ENCODE results near the gene CAPRIN1.

The CAPRIN1 gene

DNA sequence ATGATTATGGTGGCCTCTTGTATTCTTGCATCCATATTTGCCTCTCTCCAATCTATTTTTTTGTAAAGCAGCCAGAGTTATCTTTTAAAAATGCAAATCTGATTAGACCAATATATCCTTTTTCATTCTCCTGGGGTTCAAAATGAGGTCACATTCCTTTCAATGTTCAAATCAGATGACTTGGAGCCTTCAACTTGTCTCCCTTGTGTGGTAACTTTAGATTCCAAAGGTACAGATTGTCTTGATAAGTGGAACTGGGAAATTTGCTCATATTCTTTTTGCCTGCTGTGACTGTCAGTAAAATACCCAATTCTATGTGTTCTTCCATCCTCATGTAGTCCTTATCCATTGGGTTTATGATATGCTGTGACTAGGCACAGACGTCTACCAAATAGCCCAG is 15.1 kb upstream of the CAPRIN1 start:
- Histone ChIP-seq H3K27me3 (ENCODE audit: insufficient read depth, poor library complexity, severe bottlenecking) (no peaks in the 10 kb centered on the region), H3K27ac (replicated peaks) (no peak overlapping the region), H3K4me3 (replicated peaks; ENCODE audit: insufficient read depth, low read length) (no peak overlapping the region)
- TF ChIP-seq, protein P1, sequence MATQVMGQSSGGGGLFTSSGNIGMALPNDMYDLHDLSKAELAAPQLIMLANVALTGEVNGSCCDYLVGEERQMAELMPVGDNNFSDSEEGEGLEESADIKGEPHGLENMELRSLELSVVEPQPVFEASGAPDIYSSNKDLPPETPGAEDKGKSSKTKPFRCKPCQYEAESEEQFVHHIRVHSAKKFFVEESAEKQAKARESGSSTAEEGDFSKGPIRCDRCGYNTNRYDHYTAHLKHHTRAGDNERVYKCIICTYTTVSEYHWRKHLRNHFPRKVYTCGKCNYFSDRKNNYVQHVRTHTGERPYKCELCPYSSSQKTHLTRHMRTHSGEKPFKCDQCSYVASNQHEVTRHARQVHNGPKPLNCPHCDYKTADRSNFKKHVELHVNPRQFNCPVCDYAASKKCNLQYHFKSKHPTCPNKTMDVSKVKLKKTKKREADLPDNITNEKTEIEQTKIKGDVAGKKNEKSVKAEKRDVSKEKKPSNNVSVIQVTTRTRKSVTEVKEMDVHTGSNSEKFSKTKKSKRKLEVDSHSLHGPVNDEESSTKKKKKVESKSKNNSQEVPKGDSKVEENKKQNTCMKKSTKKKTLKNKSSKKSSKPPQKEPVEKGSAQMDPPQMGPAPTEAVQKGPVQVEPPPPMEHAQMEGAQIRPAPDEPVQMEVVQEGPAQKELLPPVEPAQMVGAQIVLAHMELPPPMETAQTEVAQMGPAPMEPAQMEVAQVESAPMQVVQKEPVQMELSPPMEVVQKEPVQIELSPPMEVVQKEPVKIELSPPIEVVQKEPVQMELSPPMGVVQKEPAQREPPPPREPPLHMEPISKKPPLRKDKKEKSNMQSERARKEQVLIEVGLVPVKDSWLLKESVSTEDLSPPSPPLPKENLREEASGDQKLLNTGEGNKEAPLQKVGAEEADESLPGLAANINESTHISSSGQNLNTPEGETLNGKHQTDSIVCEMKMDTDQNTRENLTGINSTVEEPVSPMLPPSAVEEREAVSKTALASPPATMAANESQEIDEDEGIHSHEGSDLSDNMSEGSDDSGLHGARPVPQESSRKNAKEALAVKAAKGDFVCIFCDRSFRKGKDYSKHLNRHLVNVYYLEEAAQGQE (IDR thresholded peaks at IDR 0.05; ENCODE audit: insufficient replicate concordance, low read depth), result no peak
- TF ChIP-seq, protein P2, sequence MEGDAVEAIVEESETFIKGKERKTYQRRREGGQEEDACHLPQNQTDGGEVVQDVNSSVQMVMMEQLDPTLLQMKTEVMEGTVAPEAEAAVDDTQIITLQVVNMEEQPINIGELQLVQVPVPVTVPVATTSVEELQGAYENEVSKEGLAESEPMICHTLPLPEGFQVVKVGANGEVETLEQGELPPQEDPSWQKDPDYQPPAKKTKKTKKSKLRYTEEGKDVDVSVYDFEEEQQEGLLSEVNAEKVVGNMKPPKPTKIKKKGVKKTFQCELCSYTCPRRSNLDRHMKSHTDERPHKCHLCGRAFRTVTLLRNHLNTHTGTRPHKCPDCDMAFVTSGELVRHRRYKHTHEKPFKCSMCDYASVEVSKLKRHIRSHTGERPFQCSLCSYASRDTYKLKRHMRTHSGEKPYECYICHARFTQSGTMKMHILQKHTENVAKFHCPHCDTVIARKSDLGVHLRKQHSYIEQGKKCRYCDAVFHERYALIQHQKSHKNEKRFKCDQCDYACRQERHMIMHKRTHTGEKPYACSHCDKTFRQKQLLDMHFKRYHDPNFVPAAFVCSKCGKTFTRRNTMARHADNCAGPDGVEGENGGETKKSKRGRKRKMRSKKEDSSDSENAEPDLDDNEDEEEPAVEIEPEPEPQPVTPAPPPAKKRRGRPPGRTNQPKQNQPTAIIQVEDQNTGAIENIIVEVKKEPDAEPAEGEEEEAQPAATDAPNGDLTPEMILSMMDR (IDR thresholded peaks at IDR 0.05; ENCODE audit: insufficient read depth, low read length), result no peak
- TF ChIP-seq SPI1 (IDR thresholded peaks at IDR 0.05; ENCODE audit: borderline replicate concordance, low read depth), result no peak
- no peak for TF ChIP-seq POLR2AphosphoS5 (IDR thresholded peaks at IDR 0.05; ENCODE audit: low read depth)
- TF ChIP-seq GABPA (IDR thresholded peaks at IDR 0.05; ENCODE audit: low read depth), result no peak
- no peak for DNase-seq (ENCODE audit: low read depth in 1 of 2, low spot score in 1 of 2)

DNA sequence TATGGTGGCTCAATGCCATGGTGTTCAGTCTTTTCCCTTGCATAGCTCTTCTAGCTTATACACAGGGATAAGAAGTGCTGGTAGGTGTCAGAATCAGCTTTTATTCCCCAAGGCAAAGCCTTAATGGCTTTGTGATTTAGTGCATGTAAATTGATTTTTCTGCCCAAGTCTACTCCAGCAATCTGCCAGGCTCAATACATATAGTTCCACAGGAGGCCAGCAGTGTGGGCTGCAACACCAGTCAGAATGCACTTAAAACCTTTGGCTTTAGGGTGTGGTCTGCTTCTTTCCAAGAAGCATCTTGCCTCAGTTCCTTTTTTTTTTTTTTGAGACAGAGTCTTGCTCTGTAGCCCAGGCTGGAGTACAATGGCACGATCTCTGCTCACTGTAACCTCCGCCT is 14.5 kb upstream of the CAPRIN1 start:
- peak in 1 of 2 experiments; percentile 11 for DNase-seq (ENCODE audit: low read depth in 1 of 2, low spot score in 1 of 2)
- no peak overlapping the region for H3K4me3 ChIP-seq (replicated peaks; ENCODE audit: insufficient read depth, low read length)
- H3K27ac ChIP-seq (replicated peaks), result no peak overlapping the region
- no peak for TF ChIP-seq POLR2AphosphoS5 (IDR thresholded peaks at IDR 0.05; ENCODE audit: low read depth)
- H3K27me3 ChIP-seq (ENCODE audit: insufficient read depth, poor library complexity, severe bottlenecking), result no peaks in the 10 kb centered on the region

DNA sequence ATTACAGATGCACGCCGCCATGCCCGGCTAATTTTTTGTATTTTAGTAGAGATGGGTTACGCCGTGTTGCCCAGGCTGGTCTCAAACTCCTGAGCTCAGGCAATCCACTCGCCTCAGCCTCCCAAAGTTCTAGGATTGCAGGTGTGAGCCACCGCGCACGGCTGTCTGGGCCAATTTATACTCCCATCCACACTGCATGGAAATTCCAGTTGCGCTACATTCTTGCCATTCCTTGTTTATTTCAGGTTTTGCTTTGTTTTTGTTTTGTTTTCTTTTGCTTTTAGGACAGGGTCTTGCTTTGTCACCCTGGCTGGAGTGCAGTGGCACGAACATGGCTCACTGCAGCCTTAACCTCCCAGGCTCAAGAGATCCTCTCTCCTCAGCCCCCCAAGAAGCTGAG is 11.0 kb upstream of the CAPRIN1 start:
- Histone ChIP-seq H3K27ac (replicated peaks) (no peak overlapping the region), H3K27me3 (ENCODE audit: insufficient read depth, poor library complexity, severe bottlenecking) (no peaks in the 10 kb centered on the region), H3K4me3 (replicated peaks; ENCODE audit: insufficient read depth, low read length) (no peak overlapping the region)
- TF ChIP-seq, protein P2 (IDR thresholded peaks at IDR 0.05; ENCODE audit: insufficient read depth, low read length), result no peak
- TF ChIP-seq, protein P1 (IDR thresholded peaks at IDR 0.05; ENCODE audit: insufficient replicate concordance, low read depth), result no peak
- no peak for TF ChIP-seq GABPA (IDR thresholded peaks at IDR 0.05; ENCODE audit: low read depth)
- TF ChIP-seq SPI1 (IDR thresholded peaks at IDR 0.05; ENCODE audit: borderline replicate concordance, low read depth), result no peak
- TF ChIP-seq POLR2AphosphoS5 (IDR thresholded peaks at IDR 0.05; ENCODE audit: low read depth), result no peak
- no peak for DNase-seq (ENCODE audit: low read depth in 1 of 2, low spot score in 1 of 2)

DNA sequence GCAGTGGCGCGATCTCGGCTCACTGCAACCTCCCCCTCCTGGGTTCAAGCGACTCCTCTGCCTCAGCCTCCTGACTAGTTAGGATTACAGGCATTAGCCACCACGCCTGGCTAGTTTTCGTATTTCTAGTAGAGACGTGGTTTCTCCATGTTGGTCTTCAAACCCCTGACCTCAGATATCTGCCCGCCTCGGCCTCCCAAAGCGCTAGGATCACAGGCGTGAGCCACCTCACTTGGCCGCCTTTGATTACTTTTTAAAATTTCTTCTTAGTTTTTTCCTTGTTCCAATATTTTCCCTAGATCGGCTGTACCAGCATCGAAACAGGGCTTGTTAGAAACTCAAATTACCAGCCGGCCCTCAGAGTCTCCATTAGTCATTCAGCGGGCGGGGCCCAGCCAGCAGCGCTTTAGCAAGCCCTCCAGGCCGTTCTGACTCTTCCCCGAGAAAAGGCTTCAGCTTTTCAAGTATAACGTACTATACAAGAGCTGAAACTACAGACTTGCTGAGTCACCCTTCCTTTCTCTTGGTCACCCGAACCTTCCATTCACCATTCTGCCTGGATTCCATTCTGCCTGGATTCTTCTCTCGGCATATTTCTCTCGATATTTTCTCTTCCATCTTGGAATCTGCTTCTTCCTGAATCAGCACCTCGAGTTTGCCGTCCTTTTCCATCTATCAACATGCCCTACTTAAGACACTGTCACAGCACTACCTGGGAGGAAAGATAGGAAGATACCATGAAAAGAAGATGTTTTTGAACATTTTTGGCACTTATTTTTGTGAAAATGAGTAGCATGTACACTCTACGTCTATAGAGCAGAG is 6.7 kb upstream of the CAPRIN1 start:
- no peak for TF ChIP-seq SPI1 (IDR thresholded peaks at IDR 0.05; ENCODE audit: borderline replicate concordance, low read depth)
- no peak for TF ChIP-seq POLR2AphosphoS5 (IDR thresholded peaks at IDR 0.05; ENCODE audit: low read depth)
- TF ChIP-seq, protein P2 (IDR thresholded peaks at IDR 0.05; ENCODE audit: insufficient read depth, low read length), result no peak
- no peak for TF ChIP-seq GABPA (IDR thresholded peaks at IDR 0.05; ENCODE audit: low read depth)
- TF ChIP-seq, protein P1 (IDR thresholded peaks at IDR 0.05; ENCODE audit: insufficient replicate concordance, low read depth), result no peak
- Histone ChIP-seq H3K4me3 (replicated peaks; ENCODE audit: insufficient read depth, low read length) (no peak overlapping the region), H3K27me3 (ENCODE audit: insufficient read depth, poor library complexity, severe bottlenecking) (no peaks in the 10 kb centered on the region), H3K27ac (replicated peaks) (peak overlapping the region; percentile 25; the same call in 1 of the 2 replicates)
- DNase-seq (ENCODE audit: low read depth in 1 of 2, low spot score in 1 of 2), result peak in 1 of 2 experiments; percentile 75

Data from HL-60 (cell line).